Esophagus muscularis mucosa (tissue), 4 donors: ENCODE data around the gene PLAAT5.

ENCODE experiments used
- CTCF ChIP-seq, 3 experiments: fragments of 200-600 bp in 2 of 3; fragments of 450-650 bp in 1 of 3; sonication (generic) in 2 of 3; IDR thresholded peaks; one replicate each; pipeline ENCODE4 v1.5.1; 2017 to 2019; ENCODE audit warnings: antibody characterized with exemption in 3 of 3, mild to moderate bottlenecking in 2 of 3, moderate library complexity in 1 of 3
- EP300 ChIP-seq: sonication (generic); formaldehyde crosslinking; IDR thresholded peaks from one replicate; pipeline ENCODE4 v1.6.1; 2017; ENCODE audit warnings: antibody characterized with exemption
- POLR2A ChIP-seq: fragments of 450-650 bp; IDR thresholded peaks from one replicate; pipeline ENCODE4 v1.6.1; 2017; ENCODE audit warnings: antibody characterized with exemption, moderate library complexity, mild to moderate bottlenecking, low read depth

- TF ChIP-seq CTCF (IDR thresholded peaks at IDR 0.05) (no peak), POLR2A (no peak), EP300 (no peak)
These were observed 46.8 kb downstream of the PLAAT5 start for GRCh38 chr11:63444160-63444559.
